Ovary (tissue), 9 donors: ENCODE measurements around the gene TASOR2. TPM values are rescaled to one million over a fixed set of nuclear protein-coding genes. Genes with fewer than 3 reads are reported as not detected.
A peak's percentile ranks its signal among the peaks of the same experiment; 100 is the strongest.

Experiments used
- DNase-seq, 5 donors: peaks; one replicate each; pipeline ENCODE4 v3.0.0-alpha.2; 2019 to 2020
- H3K27ac ChIP-seq, 2 donors: fragments of 200-600 bp; one replicate each; pipeline versions ENCODE4 v1.5.1 to v1.8.0; 2019 to 2022
- H3K27me3 ChIP-seq: fragments of 200-600 bp; one replicate; pipeline ENCODE4 v1.8.0; 2022
- H3K36me3 ChIP-seq: fragments of 200-600 bp; sonication (generic); one replicate; pipeline ENCODE4 v1.5.1; 2019
- H3K4me1 ChIP-seq: one replicate; pipeline ENCODE4 v1.8.1; 2013; ENCODE audit warnings: mild to moderate bottlenecking, moderate library complexity; ENCODE audit not compliant: insufficient read depth
- H3K4me3 ChIP-seq: fragments of 200-600 bp; sonication (generic); one replicate; pipeline ENCODE4 v1.5.1; 2017
- H3K9me3 ChIP-seq, 2 donors: fragments of 200-600 bp in 1 of 2; sonication (generic) in 1 of 2; one replicate each; pipeline versions ENCODE4 v1.5.1 to v1.8.1; 2013 to 2019; ENCODE audit warnings: mild to moderate bottlenecking in 1 of 2, moderate library complexity in 1 of 2
- CTCF ChIP-seq, 3 donors: fragments of 450-650 bp in 2 of 3; fragments of 200-600 bp in 1 of 3; IDR thresholded peaks; one replicate each; pipeline versions ENCODE4 v1.5.1 to v1.8.0; 2016 to 2022; ENCODE audit warnings: antibody characterized with exemption in 3 of 3, mild to moderate bottlenecking in 1 of 3
- EP300 ChIP-seq: sonication (generic); formaldehyde crosslinking; IDR thresholded peaks from one replicate; pipeline ENCODE4 v1.6.1; 2017; ENCODE audit warnings: antibody characterized with exemption
- POLR2A ChIP-seq: fragments of 450-650 bp; IDR thresholded peaks from one replicate; pipeline ENCODE4 v1.6.1; 2017; ENCODE audit warnings: antibody characterized with exemption, mild to moderate bottlenecking, moderate library complexity
- WGBS, 3 donors: extraction: QIAGEN DNeasy Blood & Tissue Kit in 1 of 3; methylation state at CpG; one replicate each; pipeline versions ENCODE4 v1.1.5 to v1.1.7; 2013 to 2017; 5-methylcytosine and 5-hydroxymethylcytosine counted together
- intact Hi-C, 4 donors: fragments of 100-400 bp; cut with DNase I; formaldehyde crosslinking; loops; one replicate each; pipeline versions ENCODE4 v1.11.0 to v1.15.1; 2022 to 2023
- polyA plus RNA-seq, 2 donors: library from polyadenylated mRNA; stranded (reverse); fragments of 200-250 nt in 1 of 2; fragments of 350-450 nt in 1 of 2; fragmentation: Illumina TruSeq in 1 of 2; extraction: RNeasy Lipid Tissue Mini Kit (QIAGEN cat#74804) in 1 of 2; gene quantifications; one replicate each; pipeline ENCODE4 v1.2.3, GENCODE V29; 2013 to 2014
- total RNA-seq, 7 donors: library from RNA; depleted of rRNA in 2 of 7; stranded (reverse); fragments of >200 nt in 2 of 7; fragmentation: NEBNext Ultra II Directional in 3 of 7; extraction: Animal tissue kit (Norgen Biotek cat#: 25700) in 3 of 7; gene quantifications; one replicate each; pipeline versions ENCODE4 v1.1.0 to v1.2.4, GENCODE V29; 2016 to 2023
- donor health status: DM: no; HTN: no; CAD: no; lungs with moderate emphysema.
- donor health status: DM: no; HTN: no; CAD: no.
- donor health status: Bipolar disorder and iron deficiency.
- donor health status: DM: yes; HTN: yes; CAD: no.
- donor health status: DM: no; HTN: no; CAD: no.
- donor health status: DM: yes; HTN: yes; CAD: no.

The TASOR2 gene
- total and polyA plus RNA-seq, 9 donors: 9.3 to 91.2 (median 67.6) TPM

DNA sequence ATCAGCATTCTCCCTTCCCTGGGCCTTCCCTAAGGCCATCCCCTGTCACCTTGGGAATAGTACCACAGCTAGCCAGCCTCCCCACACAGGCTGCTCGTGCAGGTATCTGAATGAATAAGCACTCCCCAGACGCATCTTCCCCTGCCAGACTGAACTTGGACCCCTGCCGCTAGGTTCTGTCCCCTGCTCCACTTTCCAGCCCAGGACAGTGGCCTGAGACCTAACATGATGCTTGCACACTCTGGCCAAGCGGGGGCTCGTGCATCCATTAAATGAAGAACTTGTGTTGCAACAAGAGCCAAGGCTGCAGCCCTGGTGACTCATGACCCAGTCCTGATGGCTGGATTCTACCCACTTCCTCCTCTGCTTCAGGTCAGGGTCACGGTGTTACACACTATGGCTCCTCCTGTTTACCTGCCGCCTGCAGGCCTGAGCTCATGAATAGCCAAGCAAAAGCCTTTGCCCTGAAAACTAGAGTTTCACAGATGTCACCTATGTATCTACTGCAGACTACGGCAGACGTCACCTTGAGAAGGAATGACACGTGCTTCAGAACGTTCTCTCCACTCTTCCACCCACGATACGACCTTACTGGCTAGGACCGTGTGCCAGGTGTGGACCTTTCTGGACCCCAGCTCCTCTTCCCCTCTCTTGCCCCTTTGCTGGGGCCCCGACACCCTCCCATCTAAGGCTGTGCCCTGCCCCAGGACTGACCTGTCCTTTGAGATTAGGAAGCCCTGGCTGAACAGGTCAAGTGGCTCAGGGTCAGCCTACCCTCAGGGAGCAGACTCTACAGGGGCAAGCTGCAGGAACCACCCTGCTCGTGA is 24.7 kb upstream of the TASOR2 start:
- TF ChIP-seq POLR2A (no peak), EP300 (no peak), CTCF (IDR thresholded peaks at IDR 0.05) (no peak)
- H3K36me3 ChIP-seq: no peaks in the 10 kb centered on the region
- no peak overlapping the region for H3K27ac ChIP-seq
- H3K9me3 ChIP-seq: no peaks in the 10 kb centered on the region
- peaks cover 29% of the 10 kb centered on the region for H3K4me1 ChIP-seq
- DNase-seq: peak in 3 of 5 donors; percentile 45 to 67 (median 58)
- WGBS, 3 donors: 58 to 63% (median 61%) methylated on average over 16 of the region's 16 CpGs
- H3K27me3 ChIP-seq: no peaks in the 10 kb centered on the region
- no peak overlapping the region for H3K4me3 ChIP-seq
- intact Hi-C loops: no loop called here

- Histone ChIP-seq H3K36me3 (no peaks in the 10 kb centered on the region), H3K4me3 (no peak overlapping the region), H3K27me3 (no peaks in the 10 kb centered on the region), H3K27ac (no peak overlapping the region), H3K9me3 (no peaks in the 10 kb centered on the region), H3K4me1 (peaks cover 26% of the 10 kb centered on the region)
- DNase-seq: no peak
- 58 to 68% (median 66%) methylated on average over 6 of the region's 6 CpGs for WGBS, 3 donors
- intact Hi-C loops: no loop called here
- TF ChIP-seq CTCF (IDR thresholded peaks at IDR 0.05): no peak
- TF ChIP-seq POLR2A: no peak
- no peak for TF ChIP-seq EP300
Measured at GRCh38 chr10:5661043-5661442, 23.6 kb upstream of the TASOR2 start.

DNA sequence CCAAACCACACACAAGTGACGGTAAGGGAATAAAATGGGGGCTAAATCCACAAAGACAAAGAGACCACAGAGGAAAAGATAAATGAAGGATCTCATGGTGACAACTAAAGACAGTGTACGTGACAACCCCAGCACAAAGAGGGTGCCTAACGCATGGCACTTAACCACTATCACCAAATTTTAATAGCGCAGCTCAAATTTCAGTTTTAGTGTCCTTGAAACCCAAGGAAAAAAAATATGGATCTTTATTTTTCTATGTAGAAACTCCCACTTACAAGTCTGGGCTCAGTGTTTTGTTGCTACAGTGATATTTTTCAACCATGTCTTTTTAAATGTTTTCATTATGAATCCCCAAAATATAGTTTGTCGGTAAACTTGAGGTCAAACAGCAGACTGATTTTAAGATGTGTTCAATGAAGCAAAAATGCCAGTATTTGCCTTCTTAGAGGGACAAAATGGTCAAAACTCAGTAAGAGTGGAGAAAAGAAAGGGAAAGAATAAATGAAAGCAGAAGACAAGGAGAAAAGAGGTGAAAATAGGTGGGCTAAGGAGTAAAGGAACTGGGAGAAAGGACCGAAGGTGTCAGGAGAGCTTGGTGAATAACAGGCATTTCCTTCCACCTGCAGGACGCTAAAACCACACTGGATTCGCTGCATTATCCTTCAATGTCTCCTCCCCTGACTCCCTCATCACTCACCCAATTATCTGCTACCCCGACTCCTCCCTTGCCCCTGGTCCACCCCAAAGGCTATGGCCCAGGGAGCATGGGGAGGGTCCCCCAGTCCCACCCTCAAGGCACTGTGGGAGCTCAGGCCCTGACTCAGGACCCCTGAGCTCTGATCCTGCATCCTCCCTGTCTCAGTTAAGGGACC is 21.7 kb upstream of the TASOR2 start:
- no peaks in the 10 kb centered on the region for H3K9me3 ChIP-seq
- WGBS, 3 donors: 18 to 39% (median 20%) methylated on average over 9 of the region's 9 CpGs
- no peaks in the 10 kb centered on the region for H3K36me3 ChIP-seq
- H3K4me3 ChIP-seq: no peak overlapping the region
- TF ChIP-seq CTCF (IDR thresholded peaks at IDR 0.05) (no peak), POLR2A (no peak), EP300 (no peak)
- H3K27me3 ChIP-seq: no peaks in the 10 kb centered on the region
- peaks cover 28% of the 10 kb centered on the region for H3K4me1 ChIP-seq
- DNase-seq: no peak
- intact Hi-C loops: no loop called here
- H3K27ac ChIP-seq: peak overlapping the region in 1 of 2 donors; percentile 80

DNA sequence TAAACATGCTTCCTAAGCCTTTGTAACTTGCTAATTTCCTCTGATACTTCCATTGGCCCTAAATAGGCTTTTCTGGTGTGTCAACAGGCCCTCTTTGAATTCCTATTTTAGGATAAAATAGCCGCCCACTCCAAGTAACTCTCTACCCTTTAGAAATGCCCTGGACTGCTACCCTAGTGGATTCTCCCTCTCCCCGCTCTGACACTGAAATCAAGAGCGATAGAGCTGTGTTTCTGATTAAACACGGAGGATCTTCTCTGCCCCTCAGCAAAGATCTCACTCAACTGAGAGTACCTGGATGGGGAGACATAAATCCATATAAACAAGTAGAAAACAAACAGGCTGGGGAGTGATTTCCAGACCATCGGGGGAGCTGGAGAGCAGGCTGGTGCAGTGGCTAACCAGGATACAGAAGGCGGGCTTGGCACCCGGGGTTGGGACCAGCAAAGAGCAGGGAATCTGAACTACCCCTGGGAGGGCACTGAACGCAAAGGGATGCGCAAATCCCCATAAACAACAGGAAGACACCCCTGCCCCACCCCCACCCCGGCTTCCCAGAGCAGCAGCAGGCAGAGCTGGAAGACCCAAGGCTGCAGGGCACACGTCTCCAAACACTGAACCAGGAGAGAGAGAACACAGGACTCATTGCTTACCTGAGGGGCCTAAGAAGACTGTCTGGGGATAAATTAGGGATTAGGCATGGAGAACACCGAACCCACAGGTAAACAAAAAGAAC is 20.8 kb upstream of the TASOR2 start:
- WGBS, 3 donors: 34 to 50% (median 34%) methylated on average over 12 of the region's 12 CpGs
- peak in 1 of 5 donors; percentile 48 for DNase-seq
- Histone ChIP-seq H3K36me3 (no peaks in the 10 kb centered on the region), H3K4me3 (no peak overlapping the region), H3K4me1 (peaks cover 28% of the 10 kb centered on the region), H3K27me3 (no peaks in the 10 kb centered on the region), H3K27ac (peak overlapping the region in 1 of 2 donors; percentile 80), H3K9me3 (no peaks in the 10 kb centered on the region)
- intact Hi-C loops: loop anchor here in 1 of 4 donors (2.0 kb wide), 1 partner anchor 29 kb away; no protein-coding TSS in a partner anchor
- TF ChIP-seq CTCF (IDR thresholded peaks at IDR 0.05) (no peak), POLR2A (no peak), EP300 (no peak)
